CD4-positive, CD25-positive, alpha-beta regulatory T cell (primary cell): ENCODE measurements around the gene RNF4. TPM values are rescaled to one million over a fixed set of nuclear protein-coding genes. Genes with fewer than 3 reads are reported as not detected.
"Not testable (repeated sequence)": the region's sequence is repeated elsewhere in the genome, so short reads cannot be mapped to it uniquely, and the experiment has no call there.

ENCODE experiments used
- ATAC-seq, 2 donors: fragments of 150-1000 bp; cut with Tn5 transposase; one replicate each; pipeline ENCODE4 v1.10.0; 2021; ENCODE audit warnings: low read depth in 2 of 2, moderate number of reproducible peaks in 2 of 2, moderate library complexity in 1 of 2
- DNase-seq, 3 donors: peaks; one replicate each; pipeline versions ENCODE4 v3.0.0 to v3.0.0-alpha.2; 2012 to 2022; ENCODE audit warnings: mixed read lengths in 1 of 3
- H3K27ac ChIP-seq: one replicate; pipeline ENCODE4 v1.7.0; 2013; ENCODE audit warnings: mild to moderate bottlenecking, low read length; ENCODE audit not compliant: insufficient read depth, poor library complexity, severe bottlenecking
- H3K27me3 ChIP-seq: one replicate; pipeline ENCODE4 v1.7.0; 2013; ENCODE audit warnings: low read length; ENCODE audit not compliant: control insufficient read depth, insufficient read depth
- H3K36me3 ChIP-seq: one replicate; pipeline ENCODE4 v1.7.0; 2013; ENCODE audit warnings: mild to moderate bottlenecking, low read length, moderate library complexity; ENCODE audit not compliant: control insufficient read depth, insufficient read depth
- H3K4me1 ChIP-seq: 2 replicates; pipeline ENCODE4 v1.7.0; 2013; ENCODE audit warnings: mild to moderate bottlenecking, low read length; ENCODE audit not compliant: insufficient read depth, control insufficient read depth, poor library complexity, severe bottlenecking
- H3K4me3 ChIP-seq: one replicate; pipeline ENCODE4 v1.7.0; 2013; ENCODE audit warnings: low read depth, mild to moderate bottlenecking, low read length, moderate library complexity
- H3K9me3 ChIP-seq, 2 experiments: 1 replicate in 1 of 2; 2 replicates in 1 of 2; pipeline ENCODE4 v1.7.0; 2013; ENCODE audit warnings: low read length in 2 of 2, mild to moderate bottlenecking in 1 of 2, moderate library complexity in 1 of 2; ENCODE audit not compliant: control insufficient read depth in 2 of 2
- H3K27ac Mint-ChIP-seq, 3 donors: one replicate each; pipeline ENCODE4 v1.8.0; 2020 to 2022; ENCODE audit warnings: mild to moderate bottlenecking in 3 of 3, mixed read lengths in 3 of 3, moderate library complexity in 2 of 3
- H3K27me3 Mint-ChIP-seq: one replicate; pipeline ENCODE4 v1.8.0; 2022; ENCODE audit warnings: mild to moderate bottlenecking, mixed read lengths
- H3K36me3 Mint-ChIP-seq: one replicate; pipeline ENCODE4 v1.8.0; 2020; ENCODE audit warnings: mixed read lengths
- H3K4me1 Mint-ChIP-seq, 4 donors: one replicate each; pipeline ENCODE4 v1.8.0; 2020 to 2022; ENCODE audit warnings: mixed read lengths in 4 of 4, mild to moderate bottlenecking in 1 of 4
- H3K4me3 Mint-ChIP-seq, 4 donors: one replicate each; pipeline ENCODE4 v1.8.0; 2020 to 2022; ENCODE audit warnings: mild to moderate bottlenecking in 4 of 4, mixed read lengths in 4 of 4, moderate library complexity in 3 of 4
- H3K9me3 Mint-ChIP-seq, 7 donors: one replicate each; pipeline ENCODE4 v1.8.0; 2020 to 2022; ENCODE audit warnings: mixed read lengths in 7 of 7, mild to moderate bottlenecking in 3 of 7, moderate library complexity in 2 of 7
- polyA plus RNA-seq, 4 donors: library from polyadenylated mRNA; unstranded; fragments of 300-500 nt; fragmentation: Illumina TruSeq; gene quantifications; one replicate each; pipeline ENCODE4 v1.2.3, GENCODE V29; 2021
- total RNA-seq: library from RNA; stranded (reverse); gene quantifications from one replicate; pipeline ENCODE4 v1.2.3, GENCODE V29; 2022

Gene RNF4
- total and polyA plus RNA-seq, 5 donors from 2014 or later, result 72.0 to 111 (median 89.8) TPM

GRCh38 chr4:2426069-2426397 is 42.9 kb upstream of the RNF4 start:
- Mint-ChIP-seq H3K27ac (no peak overlapping the region), H3K9me3 (no peaks in the 10 kb centered on the region), H3K4me1 (peaks cover 0 to 2% (median under 1%) of the 10 kb centered on the region in 4 donors), H3K27me3 (peaks cover 34% of the 10 kb centered on the region), H3K4me3 (no peak overlapping the region), H3K36me3 (no peaks in the 10 kb centered on the region)
- no peaks in the 10 kb centered on the region for H3K4me1 ChIP-seq
- H3K4me3 ChIP-seq, result no peak overlapping the region
- H3K36me3 ChIP-seq, result no peaks in the 10 kb centered on the region
- peaks cover 4% of the 10 kb centered on the region for H3K27me3 ChIP-seq
- H3K27ac ChIP-seq, result no peak overlapping the region
- DNase-seq (no peak), ATAC-seq (no peak)
- H3K9me3 ChIP-seq, result no peaks in the 10 kb centered on the region

GRCh38 chr4:2426711-2427275 is 42.1 kb upstream of the RNF4 start:
- Histone ChIP-seq H3K4me3 (no peak overlapping the region), H3K9me3 (no peaks in the 10 kb centered on the region), H3K27ac (no peak overlapping the region), H3K36me3 (no peaks in the 10 kb centered on the region), H3K4me1 (no peaks in the 10 kb centered on the region), H3K27me3 (peaks cover 2% of the 10 kb centered on the region)
- Mint-ChIP-seq H3K27me3 (peaks cover 28% of the 10 kb centered on the region), H3K4me3 (no peak overlapping the region), H3K4me1 (peaks cover 0 to 2% (median under 1%) of the 10 kb centered on the region in 4 donors), H3K9me3 (no peaks in the 10 kb centered on the region), H3K27ac (no peak overlapping the region), H3K36me3 (no peaks in the 10 kb centered on the region)
- no peak for ATAC-seq
- DNase-seq, result no peak

DNA sequence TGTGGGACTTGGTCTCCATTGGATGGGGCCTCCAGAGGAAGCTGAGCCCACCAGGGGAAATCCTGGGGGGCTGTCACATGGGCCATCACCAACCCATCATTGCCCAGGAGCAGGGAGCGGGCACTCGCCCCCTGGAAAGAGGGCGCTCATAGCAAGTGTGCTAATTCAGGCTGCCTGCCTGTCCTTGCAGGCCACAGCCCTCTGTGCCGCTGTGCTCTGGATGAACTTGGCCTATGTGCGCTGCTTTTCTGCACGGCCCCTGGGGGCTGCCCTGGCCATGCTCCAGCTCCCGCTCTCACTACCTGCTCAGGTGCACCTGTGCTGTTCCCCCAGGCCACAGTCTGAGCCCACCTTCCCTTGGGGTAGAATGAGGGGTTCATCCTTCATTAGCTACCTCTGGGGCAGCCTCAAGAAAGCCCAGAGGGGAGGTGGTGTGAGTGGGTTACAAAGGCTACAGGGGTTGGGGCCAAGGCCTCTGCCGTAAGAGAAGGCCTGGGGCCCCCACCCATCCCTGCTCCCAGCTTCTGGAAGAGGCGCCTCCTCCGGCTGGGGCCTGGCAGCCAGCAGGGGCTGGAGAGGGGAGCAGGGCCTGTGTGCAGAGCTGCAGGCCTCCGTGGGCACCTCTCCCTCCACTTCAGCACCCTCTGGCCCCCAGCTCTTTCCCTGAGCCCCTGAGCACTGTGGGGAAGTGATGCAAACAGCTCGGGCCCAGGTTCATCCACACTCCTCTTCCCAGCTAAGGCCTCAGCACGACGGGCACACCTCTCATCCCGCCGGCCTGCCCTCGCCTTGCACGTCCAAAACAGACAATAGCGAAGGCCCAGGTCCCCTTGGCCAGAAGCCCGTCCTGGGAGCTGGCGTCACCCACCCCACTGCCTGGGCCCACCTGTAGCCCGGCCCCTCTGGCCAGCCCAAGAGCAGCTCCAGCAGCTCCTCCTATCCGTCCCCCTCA is 41.2 kb upstream of the RNF4 start:
- Mint-ChIP-seq H3K4me3 (no peak overlapping the region), H3K36me3 (no peaks in the 10 kb centered on the region), H3K27ac (no peak overlapping the region), H3K27me3 (peaks cover 21% of the 10 kb centered on the region), H3K9me3 (no peaks in the 10 kb centered on the region), H3K4me1 (peaks cover 0 to 2% (median under 1%) of the 10 kb centered on the region in 4 donors)
- Histone ChIP-seq H3K9me3 (no peaks in the 10 kb centered on the region), H3K4me3 (no peak overlapping the region), H3K36me3 (no peaks in the 10 kb centered on the region), H3K27ac (no peak overlapping the region), H3K4me1 (no peaks in the 10 kb centered on the region), H3K27me3 (no peaks in the 10 kb centered on the region)
- ATAC-seq (no peak), DNase-seq (no peak)

DNA sequence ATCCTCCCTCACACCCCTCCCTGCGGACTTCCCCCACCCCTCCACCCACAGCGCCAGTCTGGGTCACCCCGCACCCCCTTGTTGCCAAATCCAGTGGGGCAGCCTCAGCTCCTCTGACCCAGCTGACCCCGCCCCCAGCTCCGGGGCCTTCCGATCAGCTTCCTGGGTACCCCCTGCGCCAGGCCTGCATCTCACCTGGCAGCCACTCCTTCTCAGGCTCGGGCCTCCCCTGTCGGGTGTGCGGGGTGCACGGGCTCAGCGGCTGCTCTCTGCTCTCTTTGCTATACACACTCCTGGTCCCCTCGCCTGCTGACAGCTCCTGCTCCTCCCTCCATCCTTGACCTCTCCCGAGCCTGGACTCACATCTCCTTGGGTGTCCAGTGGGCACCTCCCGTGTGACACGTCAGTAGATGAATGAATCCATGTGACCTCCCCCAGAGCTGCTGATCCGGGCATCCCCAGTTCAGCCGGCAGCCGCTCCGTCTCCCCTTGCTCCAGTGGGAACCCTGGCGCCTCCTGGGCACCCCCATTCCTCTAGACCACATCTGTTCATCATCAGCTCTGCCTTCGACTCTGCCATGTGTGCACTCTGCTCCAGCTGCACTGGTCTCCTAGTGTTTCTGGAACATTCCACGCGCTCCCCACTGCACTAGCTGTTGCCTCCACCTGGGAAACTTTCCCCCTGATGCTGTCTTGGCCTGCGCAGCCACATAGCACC is 40.3 kb upstream of the RNF4 start:
- no peaks in the 10 kb centered on the region for H3K4me1 ChIP-seq
- Mint-ChIP-seq H3K27ac (peak overlapping the region in 2 of 3 donors; percentile 7 to 65), H3K9me3 (no peaks in the 10 kb centered on the region), H3K27me3 (peaks cover 21% of the 10 kb centered on the region), H3K4me1 (peaks cover 0 to 2% (median under 1%) of the 10 kb centered on the region in 4 donors), H3K36me3 (no peaks in the 10 kb centered on the region), H3K4me3 (peak overlapping the region in 1 of 4 donors; percentile 74)
- H3K27me3 ChIP-seq, result no peaks in the 10 kb centered on the region
- no peak overlapping the region for H3K4me3 ChIP-seq
- ATAC-seq, result no peak
- no peak overlapping the region for H3K27ac ChIP-seq
- no peaks in the 10 kb centered on the region for H3K36me3 ChIP-seq
- DNase-seq, result no peak
- H3K9me3 ChIP-seq, result no peaks in the 10 kb centered on the region

DNA sequence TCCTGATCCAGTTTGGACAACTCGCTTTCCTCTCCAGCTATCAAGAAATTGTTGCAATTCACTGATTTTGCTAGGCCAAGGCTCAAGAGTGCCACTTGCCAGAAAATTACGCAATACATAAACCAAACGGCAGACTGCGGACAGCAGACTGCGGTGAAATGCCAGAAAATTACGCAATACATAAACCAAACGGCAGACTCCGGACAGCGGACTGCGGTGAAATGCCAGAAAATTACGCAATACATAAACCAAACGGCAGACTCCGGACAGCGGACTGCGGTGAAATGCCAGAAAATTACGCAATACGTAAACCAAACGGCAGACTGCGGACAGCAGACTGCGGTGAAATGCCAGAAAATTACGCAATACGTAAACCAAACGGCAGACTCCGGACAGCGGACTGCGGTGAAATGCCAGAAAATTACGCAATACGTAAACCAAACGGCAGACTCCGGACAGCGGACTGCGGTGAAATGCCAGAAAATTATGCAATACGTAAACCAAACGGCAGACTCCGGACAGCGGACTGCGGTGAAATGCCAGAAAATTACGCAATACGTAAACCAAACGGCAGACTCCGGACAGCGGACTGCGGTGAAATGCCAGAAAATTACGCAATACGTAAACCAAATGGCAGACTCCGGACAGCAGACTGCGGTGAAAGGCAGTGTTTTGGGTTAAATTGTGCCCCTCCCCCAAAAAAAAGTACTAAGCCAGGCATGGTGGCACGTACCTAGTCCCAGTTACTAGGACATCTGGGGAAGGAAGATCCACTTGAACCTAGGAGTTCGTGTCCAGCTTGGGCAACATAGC is 38.8 kb upstream of the RNF4 start:
- H3K4me1 ChIP-seq, H3K27me3 ChIP-seq, H3K27ac Mint-ChIP-seq, H3K36me3 Mint-ChIP-seq, H3K4me3 Mint-ChIP-seq, ATAC-seq, H3K9me3 ChIP-seq, H3K4me3 ChIP-seq, H3K4me1 Mint-ChIP-seq, H3K36me3 ChIP-seq, H3K27ac ChIP-seq, H3K9me3 Mint-ChIP-seq, DNase-seq: not testable (repeated sequence)
- H3K27me3 Mint-ChIP-seq, result peaks cover 12% of the 10 kb centered on the region

GRCh38 chr4:2432004-2432403 is 36.9 kb upstream of the RNF4 start:
- Mint-ChIP-seq H3K27me3 (peaks cover 10% of the 10 kb centered on the region), H3K27ac (no peak overlapping the region), H3K36me3 (no peaks in the 10 kb centered on the region), H3K4me1 (no peaks in the 10 kb centered on the region), H3K4me3 (no peak overlapping the region), H3K9me3 (no peaks in the 10 kb centered on the region)
- Histone ChIP-seq H3K27ac (no peak overlapping the region), H3K4me3 (no peak overlapping the region), H3K27me3 (no peaks in the 10 kb centered on the region), H3K36me3 (no peaks in the 10 kb centered on the region), H3K9me3 (no peaks in the 10 kb centered on the region), H3K4me1 (no peaks in the 10 kb centered on the region)
- DNase-seq, result no peak
- ATAC-seq, result no peak

DNA sequence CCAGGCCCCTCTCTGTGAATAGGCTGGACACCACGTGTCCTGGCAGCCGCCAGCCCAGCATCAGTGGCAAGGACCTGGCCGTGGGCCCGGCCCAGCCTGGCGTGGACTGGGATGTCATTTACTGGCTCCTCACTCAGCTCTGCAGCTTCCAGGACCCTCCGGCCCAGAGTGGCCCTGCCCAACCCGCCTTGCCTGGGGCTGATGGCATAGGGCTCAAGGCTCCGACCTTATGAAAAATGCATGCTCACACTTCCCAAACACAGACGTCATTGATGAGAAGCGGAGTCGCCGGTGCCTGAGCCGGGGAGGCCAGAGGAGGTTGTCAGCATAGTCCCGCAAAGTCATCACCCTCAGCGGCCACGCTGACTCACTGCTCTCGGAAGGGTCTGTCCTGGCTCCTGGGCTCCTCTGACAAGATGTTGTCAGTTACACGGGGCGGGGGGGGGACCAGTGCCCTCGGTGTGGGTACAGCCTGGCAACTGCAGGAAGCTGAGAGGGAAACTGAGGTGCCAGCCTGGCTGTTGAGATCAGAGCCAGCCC is 35.8 kb upstream of the RNF4 start:
- Mint-ChIP-seq H3K4me3 (no peak overlapping the region), H3K27me3 (peaks cover 10% of the 10 kb centered on the region), H3K4me1 (no peaks in the 10 kb centered on the region), H3K9me3 (no peaks in the 10 kb centered on the region), H3K36me3 (no peaks in the 10 kb centered on the region), H3K27ac (no peak overlapping the region)
- Histone ChIP-seq H3K27ac (no peak overlapping the region), H3K4me1 (no peaks in the 10 kb centered on the region), H3K27me3 (no peaks in the 10 kb centered on the region), H3K4me3 (no peak overlapping the region), H3K9me3 (no peaks in the 10 kb centered on the region), H3K36me3 (no peaks in the 10 kb centered on the region)
- ATAC-seq (no peak), DNase-seq (no peak)
